A673 (cell line): Measurements from ENCODE around the gene GBGT1.

ENCODE experiments used
- CTCF ChIP-seq: fragments of 300-800, 200-600 bp; sonication (generic); conservative IDR thresholded peaks from 2 replicates; pipeline ENCODE4 v1.5.1; 2017; ENCODE audit warnings: low read depth, mild to moderate bottlenecking, antibody characterized with exemption, low read length, moderate library complexity, mixed read lengths
- EZH2 ChIP-seq: fragments of 200-600 bp; sonication (generic); IDR thresholded peaks from 2 replicates; pipeline ENCODE4 v1.6.1; 2017; ENCODE audit warnings: borderline replicate concordance, low read depth, mild to moderate bottlenecking, mixed read lengths, antibody characterized with exemption, low read length; ENCODE audit not compliant: poor library complexity, severe bottlenecking

DNA sequence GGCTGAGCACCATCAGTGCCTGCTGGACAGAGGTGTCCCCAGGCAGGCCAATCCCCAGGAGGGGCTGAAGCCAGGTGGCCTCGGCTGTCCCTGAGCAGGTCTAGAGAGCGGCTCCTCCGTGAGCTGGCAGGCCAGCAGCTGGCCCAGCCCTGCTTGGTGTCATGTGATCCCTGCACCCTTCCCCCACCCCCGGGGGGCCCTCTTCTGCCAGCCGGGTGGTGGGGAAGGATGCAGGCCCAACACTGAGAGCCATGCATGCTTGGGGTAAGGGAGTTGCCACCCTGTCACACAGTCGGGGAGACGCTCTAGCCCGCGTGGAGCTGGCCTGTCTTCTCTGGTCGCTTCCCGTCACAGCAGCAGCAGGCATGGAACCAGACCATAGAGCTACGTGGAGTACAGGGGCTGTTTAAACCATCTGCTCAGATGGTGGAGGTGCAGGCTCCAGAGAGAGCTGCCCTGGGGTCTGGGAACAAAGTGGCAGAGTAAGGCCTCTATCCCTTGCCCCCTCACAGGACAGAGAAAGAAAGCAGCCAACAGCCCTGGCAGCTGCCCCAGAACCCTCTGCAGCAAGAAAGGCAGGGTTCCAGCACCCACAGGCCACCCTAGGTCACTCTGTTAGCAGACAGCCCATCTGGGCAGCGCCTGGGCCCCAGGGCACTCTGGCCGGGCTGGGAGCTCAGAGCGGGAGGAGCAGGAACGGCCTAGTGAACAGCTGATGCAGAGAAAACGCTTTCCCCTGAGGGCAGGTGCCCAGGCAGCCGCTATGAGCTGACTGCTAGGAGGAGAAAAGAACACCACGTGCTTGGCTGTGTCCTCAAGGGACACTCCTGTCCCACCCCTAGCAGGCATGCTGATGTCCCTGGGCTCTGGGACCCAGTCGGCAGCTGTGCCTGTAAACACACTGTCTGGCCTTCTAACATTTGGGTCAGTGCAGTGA is 49.5 kb downstream of the GBGT1 start:
- TF ChIP-seq CTCF: no peak
- TF ChIP-seq EZH2: no peak
